Hepatocyte (in vitro differentiated cells): ENCODE measurements around the gene CDCA7L. TPM values are rescaled to one million over a fixed set of nuclear protein-coding genes. Genes with fewer than 3 reads are reported as not detected.

ENCODE experiments used
- DNase-seq: peaks from one replicate; pipeline ENCODE4 v3.0.0-alpha.2; 2016; ENCODE audit warnings: low spot score
- H2AFZ ChIP-seq: fragments of 200-600 bp; sonication (generic); 2 replicates; pipeline ENCODE4 v1.6.0; 2016; ENCODE audit warnings: antibody characterized with exemption, mild to moderate bottlenecking
- H3K27ac ChIP-seq: fragments of 200-600 bp; sonication (generic); 2 replicates; pipeline ENCODE4 v1.5.1; 2016; ENCODE audit warnings: mild to moderate bottlenecking
- H3K27me3 ChIP-seq: fragments of 200-600 bp; sonication (generic); 2 replicates; pipeline ENCODE4 v1.6.1; 2016
- H3K36me3 ChIP-seq: fragments of 200-600 bp; sonication (generic); replicated peaks from 2 replicates; pipeline ENCODE4 v1.5.1; 2016; ENCODE audit warnings: low read depth; ENCODE audit not compliant: insufficient read depth
- H3K4me1 ChIP-seq: fragments of 200-600 bp; sonication (generic); 2 replicates; pipeline ENCODE4 v1.5.1; 2016; ENCODE audit warnings: mild to moderate bottlenecking, moderate library complexity; ENCODE audit not compliant: insufficient read depth
- H3K4me2 ChIP-seq: fragments of 200-600 bp; sonication (generic); 2 replicates; pipeline ENCODE4 v1.6.0; 2016
- H3K4me3 ChIP-seq: fragments of 200-600 bp; sonication (generic); 2 replicates; pipeline ENCODE4 v1.5.1; 2016; ENCODE audit warnings: mild to moderate bottlenecking
- H3K79me2 ChIP-seq: fragments of 200-600 bp; sonication (generic); 2 replicates; pipeline ENCODE4 v1.6.0; 2017; ENCODE audit warnings: mild to moderate bottlenecking
- H3K9me2 ChIP-seq: fragments of 200-600 bp; sonication (generic); replicated peaks from 2 replicates; pipeline ENCODE4 v1.6.0; 2017; ENCODE audit warnings: mild to moderate bottlenecking; ENCODE audit not compliant: insufficient read depth
- H3K9me3 ChIP-seq: fragments of 200-600 bp; sonication (generic); 2 replicates; pipeline ENCODE4 v1.5.1; 2016; ENCODE audit warnings: low read depth, mild to moderate bottlenecking
- H4K20me1 ChIP-seq: fragments of 200-600 bp; sonication (generic); 2 replicates; pipeline ENCODE4 v1.6.0; 2016; ENCODE audit warnings: mild to moderate bottlenecking; ENCODE audit not compliant: insufficient read depth, poor library complexity, severe bottlenecking
- CTCF ChIP-seq: fragments of 200-600 bp; sonication (generic); IDR thresholded peaks from 2 replicates; pipeline ENCODE4 v1.5.1; 2016; ENCODE audit warnings: antibody characterized with exemption, mild to moderate bottlenecking; ENCODE audit not compliant: poor library complexity
- EZH2 ChIP-seq: fragments of 200-600 bp; sonication (generic); IDR thresholded peaks from 2 replicates; pipeline ENCODE4 v1.6.1; 2016; ENCODE audit warnings: antibody characterized with exemption, mild to moderate bottlenecking, borderline replicate concordance
- EZH2phosphoT487 ChIP-seq: fragments of 200-600 bp; sonication (generic); IDR thresholded peaks from one replicate; pipeline ENCODE4 v1.6.1; 2018; ENCODE audit warnings: antibody characterized with exemption, mild to moderate bottlenecking, low read depth, moderate library complexity; ENCODE audit not compliant: unreplicated experiment, severe bottlenecking
- WGBS: methylation state at CpG from one replicate; pipeline ENCODE4 v1.1.6; 2016; ENCODE audit warnings: low lambda C conversion rate; ENCODE audit errors: missing lambda C conversion rate; 5-methylcytosine and 5-hydroxymethylcytosine counted together
- polyA plus RNA-seq: library from polyadenylated mRNA; unstranded; fragments of >200 nt; fragmentation: Nextera tagmentation; extraction: Ambion mirVana; gene quantifications from 2 replicates; pipeline ENCODE4 v1.2.1, GENCODE V29; 2016
- total RNA-seq: library from RNA; depleted of rRNA; stranded (reverse); fragments of >200 nt; gene quantifications from 2 replicates; pipeline ENCODE4 v1.2.3, GENCODE V29; 2014

The CDCA7L gene
- total and polyA plus RNA-seq, 2 experiments from 2014 or later = 4.5 to 13.0 TPM

- DNase-seq = no peak
- no peaks in the 10 kb centered on the region for H3K9me3 ChIP-seq
- no peaks in the 10 kb centered on the region for H3K27me3 ChIP-seq
- TF ChIP-seq EZH2 = no peak
- TF ChIP-seq EZH2phosphoT487 = no peak
- 85% methylated on average over 3 of the region's 3 CpGs for WGBS
- H3K9me2 ChIP-seq = no peaks in the 10 kb centered on the region
- H3K4me2 ChIP-seq = no peak overlapping the region
- no peak overlapping the region for H2AFZ ChIP-seq
- H3K36me3 ChIP-seq = no peaks in the 10 kb centered on the region
- no peaks in the 10 kb centered on the region for H3K4me1 ChIP-seq
- no peak overlapping the region for H3K27ac ChIP-seq
- H3K79me2 ChIP-seq = no peaks in the 10 kb centered on the region
- no peaks in the 10 kb centered on the region for H4K20me1 ChIP-seq
- H3K4me3 ChIP-seq = no peak overlapping the region
These were observed 52.3 kb downstream of the CDCA7L start for GRCh38 chr7:21893401-21893800.

GRCh38 chr7:21891291-21891690, 54.4 kb downstream of the CDCA7L start:
- H3K9me3 ChIP-seq = no peaks in the 10 kb centered on the region
- no peak overlapping the region for H3K4me2 ChIP-seq
- TF ChIP-seq CTCF (no peak), EZH2phosphoT487 (no peak), EZH2 (no peak)
- H2AFZ ChIP-seq = no peak overlapping the region
- H3K4me1 ChIP-seq = no peaks in the 10 kb centered on the region
- H3K27me3 ChIP-seq = no peaks in the 10 kb centered on the region
- no peaks in the 10 kb centered on the region for H3K9me2 ChIP-seq
- H4K20me1 ChIP-seq = no peaks in the 10 kb centered on the region
- no peak for DNase-seq
- 62% methylated on average over 3 of the region's 3 CpGs for WGBS
- H3K79me2 ChIP-seq = no peaks in the 10 kb centered on the region
- no peak overlapping the region for H3K4me3 ChIP-seq
- no peaks in the 10 kb centered on the region for H3K36me3 ChIP-seq
- H3K27ac ChIP-seq = no peak overlapping the region

- no peak for DNase-seq
- Histone ChIP-seq H2AFZ (no peak overlapping the region), H3K79me2 (no peaks in the 10 kb centered on the region), H3K9me3 (no peaks in the 10 kb centered on the region), H3K36me3 (no peaks in the 10 kb centered on the region), H3K27me3 (no peaks in the 10 kb centered on the region), H3K4me1 (no peaks in the 10 kb centered on the region), H3K27ac (no peak overlapping the region), H3K9me2 (no peaks in the 10 kb centered on the region), H3K4me3 (no peak overlapping the region), H3K4me2 (no peak overlapping the region), H4K20me1 (no peaks in the 10 kb centered on the region)
- no peak for TF ChIP-seq CTCF
- WGBS = 78% methylated on average over 4 of the region's 4 CpGs
These were observed 57.9 kb downstream of the CDCA7L start for GRCh38 chr7:21887779-21888178.

GRCh38 chr7:21887353-21887752, 58.3 kb downstream of the CDCA7L start:
- Histone ChIP-seq H2AFZ (no peak overlapping the region), H4K20me1 (no peaks in the 10 kb centered on the region), H3K4me2 (no peak overlapping the region), H3K27me3 (no peaks in the 10 kb centered on the region), H3K4me1 (no peaks in the 10 kb centered on the region), H3K9me2 (no peaks in the 10 kb centered on the region), H3K36me3 (no peaks in the 10 kb centered on the region), H3K9me3 (no peaks in the 10 kb centered on the region), H3K79me2 (no peaks in the 10 kb centered on the region), H3K4me3 (no peak overlapping the region), H3K27ac (no peak overlapping the region)
- 92% methylated on average over 2 of the region's 2 CpGs for WGBS
- no peak for DNase-seq
- TF ChIP-seq EZH2phosphoT487 (no peak), EZH2 (no peak), CTCF (no peak)
